HG02763 (cell line): ENCODE measurements around the gene IRS1.

Experiments
- ATAC-seq: cut with Tn5 transposase; IDR thresholded peaks from one replicate; pipeline ENCODE4 v1.9.1; 2021; ENCODE audit warnings: mild to moderate bottlenecking, moderate library complexity; ENCODE audit not compliant: unreplicated experiment

The IRS1 gene

DNA sequence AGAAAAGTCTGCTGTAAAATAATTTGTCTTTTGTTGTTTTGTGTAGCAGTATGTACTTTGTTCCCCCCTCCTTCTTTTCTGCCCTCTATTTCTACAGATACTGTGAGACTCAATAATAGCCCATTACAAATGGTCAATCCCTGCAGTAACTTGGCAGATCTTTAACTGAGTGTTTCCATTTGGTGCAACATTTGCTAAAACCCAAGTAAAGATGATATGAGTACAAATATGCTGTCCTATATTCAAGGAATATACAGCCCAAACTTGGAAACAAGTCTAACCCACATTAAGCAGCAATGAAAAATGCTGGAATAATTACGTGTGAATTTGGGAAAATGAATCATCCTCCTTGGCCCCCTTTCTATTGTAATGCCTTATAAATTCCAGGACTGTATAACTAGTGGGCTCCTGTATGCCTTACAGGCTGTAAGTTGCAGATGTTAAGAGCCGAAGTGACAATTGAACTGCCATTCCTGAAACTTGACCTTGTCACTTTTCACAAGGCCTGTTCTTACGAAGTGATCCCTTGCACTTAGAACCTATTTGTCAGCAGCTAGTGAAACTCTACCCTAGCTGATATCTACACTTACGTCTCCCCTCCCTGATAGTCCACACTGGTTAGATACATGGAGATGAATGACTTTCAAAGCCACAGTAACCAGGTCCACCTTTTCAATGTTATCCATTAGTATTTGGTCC is 104.9 kb downstream of the IRS1 start:
- no peak for ATAC-seq

GRCh38 chr2:226694149-226694548 is 105.5 kb downstream of the IRS1 start:
- no peak for ATAC-seq

- ATAC-seq, result no peak
Observed at GRCh38 chr2:226693521-226693920, 106.1 kb downstream of the IRS1 start.

- no peak for ATAC-seq
Observed at GRCh38 chr2:226692521-226693126, 107.0 kb downstream of the IRS1 start.

GRCh38 chr2:226691255-226691654 is 108.4 kb downstream of the IRS1 start:
- no peak for ATAC-seq

- ATAC-seq, result no peak
Observed at GRCh38 chr2:226690461-226691024, 109.1 kb downstream of the IRS1 start.

GRCh38 chr2:226687641-226688253 is 111.9 kb downstream of the IRS1 start:
- ATAC-seq, result no peak

GRCh38 chr2:226684563-226684959 is 115.1 kb downstream of the IRS1 start:
- ATAC-seq, result no peak

- ATAC-seq, result no peak
Observed at GRCh38 chr2:226683944-226684562, 115.6 kb downstream of the IRS1 start.

- no peak for ATAC-seq
Observed at GRCh38 chr2:226683196-226683595, 116.4 kb downstream of the IRS1 start.
